ENCODE measurements around the gene DNAJC30.
"Not testable (repeated sequence)": the region's sequence is repeated elsewhere in the genome, so short reads cannot be mapped to it uniquely, and the experiment has no call there.

The DNAJC30 gene

DNA sequence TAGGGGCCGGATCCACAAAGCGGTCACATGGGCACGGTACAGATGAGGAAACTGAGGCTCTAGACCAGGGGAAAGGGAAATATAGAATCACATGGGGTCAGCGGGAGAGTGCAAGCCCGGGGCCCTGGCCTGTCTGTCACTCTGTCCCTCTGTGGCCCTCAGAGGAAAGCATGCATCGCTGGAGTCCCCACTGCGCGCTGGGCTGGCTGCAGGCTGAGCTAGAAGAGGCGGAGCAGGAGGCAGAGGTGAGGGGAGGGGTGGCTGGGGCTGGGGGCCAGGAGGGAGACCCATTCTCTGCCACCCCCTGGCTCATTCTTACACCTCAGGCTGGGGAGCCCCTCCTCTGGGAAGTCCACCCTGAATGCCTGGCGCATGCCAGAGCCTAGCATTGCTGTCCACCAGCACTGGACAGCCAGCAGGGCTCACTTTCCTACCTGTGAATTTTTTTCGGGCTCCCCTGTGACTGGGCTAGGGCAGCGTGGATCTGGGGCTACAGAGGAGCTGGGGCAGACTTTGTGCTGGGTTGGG lies 13.3 kb downstream of the DNAJC30 start:
- no peak overlapping the region for H3K4me3 ChIP-seq (ENCODE audit: low read length)
- TF ChIP-seq, protein P1, sequence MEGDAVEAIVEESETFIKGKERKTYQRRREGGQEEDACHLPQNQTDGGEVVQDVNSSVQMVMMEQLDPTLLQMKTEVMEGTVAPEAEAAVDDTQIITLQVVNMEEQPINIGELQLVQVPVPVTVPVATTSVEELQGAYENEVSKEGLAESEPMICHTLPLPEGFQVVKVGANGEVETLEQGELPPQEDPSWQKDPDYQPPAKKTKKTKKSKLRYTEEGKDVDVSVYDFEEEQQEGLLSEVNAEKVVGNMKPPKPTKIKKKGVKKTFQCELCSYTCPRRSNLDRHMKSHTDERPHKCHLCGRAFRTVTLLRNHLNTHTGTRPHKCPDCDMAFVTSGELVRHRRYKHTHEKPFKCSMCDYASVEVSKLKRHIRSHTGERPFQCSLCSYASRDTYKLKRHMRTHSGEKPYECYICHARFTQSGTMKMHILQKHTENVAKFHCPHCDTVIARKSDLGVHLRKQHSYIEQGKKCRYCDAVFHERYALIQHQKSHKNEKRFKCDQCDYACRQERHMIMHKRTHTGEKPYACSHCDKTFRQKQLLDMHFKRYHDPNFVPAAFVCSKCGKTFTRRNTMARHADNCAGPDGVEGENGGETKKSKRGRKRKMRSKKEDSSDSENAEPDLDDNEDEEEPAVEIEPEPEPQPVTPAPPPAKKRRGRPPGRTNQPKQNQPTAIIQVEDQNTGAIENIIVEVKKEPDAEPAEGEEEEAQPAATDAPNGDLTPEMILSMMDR (conservative IDR thresholded peaks at IDR 0.05; ENCODE audit: low read depth, low read length): no peak
- DNase-seq (ENCODE audit: low read depth): no peak

DNA sequence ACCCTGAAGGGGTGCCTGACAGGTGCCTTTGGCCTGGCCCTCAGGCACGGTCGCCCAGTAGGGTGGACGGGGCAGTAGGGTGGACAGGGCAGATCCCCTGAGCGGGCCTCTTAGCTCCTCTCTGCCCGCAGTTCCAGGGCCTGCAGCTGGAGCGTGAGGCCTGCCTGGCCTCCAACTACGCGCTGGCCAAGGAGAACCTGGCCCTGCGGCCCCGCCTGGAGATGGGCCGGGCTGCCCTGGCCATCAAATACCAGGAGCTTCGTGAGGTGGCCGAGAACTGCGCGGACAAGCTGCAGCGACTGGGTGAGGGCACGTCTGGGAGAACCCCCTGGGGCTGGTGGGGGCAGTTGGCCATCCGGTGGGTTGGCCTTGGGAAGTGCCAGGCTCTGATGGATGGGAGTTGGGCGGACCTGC lies 14.0 kb downstream of the DNAJC30 start:
- no peak overlapping the region for H3K4me3 ChIP-seq (ENCODE audit: low read length)
- TF ChIP-seq, protein P1 (conservative IDR thresholded peaks at IDR 0.05; ENCODE audit: low read depth, low read length): no peak
- no peak for DNase-seq (ENCODE audit: low read depth)

DNA sequence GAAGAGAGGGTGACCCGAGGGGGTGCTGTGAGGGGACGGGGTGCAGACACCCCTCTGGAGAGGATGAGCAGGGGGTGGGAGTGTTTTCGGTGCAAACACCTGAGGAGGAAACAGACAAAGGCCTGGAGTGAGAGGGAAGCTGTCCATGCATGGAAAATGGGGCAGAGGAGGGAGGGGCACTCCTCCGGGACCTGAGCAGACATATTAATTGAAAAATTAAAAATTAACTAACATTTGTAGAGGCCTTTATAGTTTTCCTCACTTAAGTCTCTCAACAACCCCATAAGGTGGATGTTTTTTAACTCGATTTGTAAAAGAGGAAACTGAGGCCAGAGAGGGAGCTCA lies 14.4 kb downstream of the DNAJC30 start:
- TF ChIP-seq, protein P1 (conservative IDR thresholded peaks at IDR 0.05; ENCODE audit: low read depth, low read length): no peak
- no peak for DNase-seq (ENCODE audit: low read depth)
- peak overlapping the region; percentile 64 for H3K4me3 ChIP-seq (ENCODE audit: low read length)

DNA sequence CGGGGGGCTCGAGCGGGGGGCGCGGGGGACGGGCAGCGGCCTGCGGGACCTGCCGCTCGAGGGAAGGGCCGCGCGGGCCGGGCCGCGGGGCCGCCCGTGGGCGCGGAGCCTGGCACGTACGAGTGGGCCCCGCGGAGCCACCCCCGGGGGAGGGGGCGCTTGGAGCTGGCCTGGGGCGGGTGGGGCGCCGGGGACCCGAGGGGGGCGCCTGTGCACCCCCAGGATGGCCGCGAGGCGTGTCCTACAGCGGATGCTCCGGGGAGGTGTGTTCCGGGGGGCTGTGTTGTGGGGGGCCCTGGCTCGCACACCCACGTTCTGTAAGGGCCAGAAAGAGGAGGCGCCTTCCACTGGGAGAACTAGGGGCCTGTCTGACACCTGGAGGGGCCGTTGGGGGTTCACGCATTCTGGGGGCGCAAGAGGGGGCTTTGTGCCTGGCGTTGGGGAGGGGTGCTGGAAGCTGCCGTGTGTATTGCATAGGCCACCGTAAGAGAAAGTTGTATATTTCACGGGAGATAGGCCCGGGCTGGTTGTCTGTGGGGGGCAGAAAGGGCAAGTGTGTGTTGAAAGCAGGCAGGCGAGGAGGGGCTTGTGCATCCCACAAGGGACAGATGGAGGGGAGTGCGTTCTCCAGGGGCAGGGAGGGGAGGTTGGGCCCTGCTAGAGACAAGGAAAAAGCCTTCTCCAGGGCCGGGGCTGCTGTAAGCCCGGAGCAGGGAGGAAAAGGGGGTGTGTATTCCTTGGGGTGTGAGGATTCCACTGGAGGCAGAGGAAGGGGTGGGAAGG lies 15.0 kb downstream of the DNAJC30 start:
- H3K4me3 ChIP-seq (ENCODE audit: low read length): peak overlapping the region; percentile 64
- TF ChIP-seq, protein P1 (conservative IDR thresholded peaks at IDR 0.05; ENCODE audit: low read depth, low read length): no peak
- DNase-seq (ENCODE audit: low read depth): no peak

DNA sequence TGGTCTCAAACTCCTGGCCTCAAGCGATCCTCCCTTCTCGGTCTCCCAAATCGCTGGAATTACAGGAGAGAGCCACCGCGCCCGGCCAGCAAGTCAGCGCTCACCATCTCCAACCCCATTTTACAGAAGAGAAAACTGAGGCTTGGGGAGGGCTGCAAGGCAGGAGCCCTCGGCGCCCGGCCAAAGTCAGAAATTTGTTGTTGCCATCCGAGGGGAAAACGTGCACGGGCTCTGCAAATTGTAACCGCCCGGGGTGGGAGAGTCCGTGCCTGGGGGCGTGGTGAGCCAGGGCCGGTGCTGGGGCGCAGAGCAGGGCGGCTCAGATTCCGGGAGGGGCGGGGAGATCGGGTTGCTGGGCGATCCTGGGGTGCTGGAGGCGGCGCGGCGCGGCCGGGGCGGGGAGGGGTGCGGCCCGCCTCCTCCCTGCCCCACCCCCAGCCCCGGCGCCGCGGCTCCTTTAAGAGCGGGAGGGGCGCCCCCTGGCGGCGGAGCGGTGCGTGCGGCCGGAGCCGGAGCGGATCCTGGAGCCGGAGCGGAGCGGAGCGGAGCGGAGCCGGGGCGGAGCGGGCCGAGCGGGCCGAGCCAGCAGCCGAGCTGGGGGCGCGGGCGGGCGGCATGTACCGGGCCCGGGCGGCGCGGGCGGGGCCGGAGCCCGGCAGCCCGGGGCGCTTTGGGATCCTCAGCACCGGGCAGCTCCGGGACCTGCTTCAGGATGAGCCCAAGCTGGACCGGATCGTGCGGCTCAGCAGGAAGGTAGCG lies 15.7 kb downstream of the DNAJC30 start, which contains the start of gene VPS37D:
Gene VPS37D, plus strand, starts transcription at position 488 of the 759 bp plus-strand sequence. Its CDS starts 128 bp downstream, at position 616.
- peak; percentile 29 for DNase-seq (ENCODE audit: low read depth)
- H3K4me3 ChIP-seq (ENCODE audit: low read length): peak within 1 kb of the TSS; percentile 64
- TF ChIP-seq, protein P1 (conservative IDR thresholded peaks at IDR 0.05; ENCODE audit: low read depth, low read length): peak; percentile 58

DNA sequence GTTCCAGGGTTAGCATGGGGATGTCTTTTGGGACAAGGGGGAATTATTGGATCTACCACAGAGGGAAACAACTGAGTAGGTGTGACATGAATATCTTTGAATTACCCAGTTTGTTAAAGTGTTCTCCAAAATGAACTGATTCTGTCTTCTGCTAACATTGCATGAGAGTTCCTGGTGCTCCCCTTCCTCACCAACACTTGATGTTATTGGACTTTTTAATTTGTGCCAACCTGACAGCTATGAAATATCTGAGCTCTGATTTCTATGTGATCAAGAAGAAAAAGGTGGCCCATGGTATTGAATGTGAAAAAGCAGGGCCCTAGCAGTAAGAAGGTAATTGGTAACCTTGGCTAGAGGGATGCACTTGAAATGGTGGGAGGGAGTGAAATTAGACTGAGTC lies 20.2 kb downstream of the DNAJC30 start:
- H3K4me3 ChIP-seq (ENCODE audit: low read length): no peak overlapping the region
- TF ChIP-seq, protein P1 (conservative IDR thresholded peaks at IDR 0.05; ENCODE audit: low read depth, low read length): no peak
- DNase-seq (ENCODE audit: low read depth): no peak

DNA sequence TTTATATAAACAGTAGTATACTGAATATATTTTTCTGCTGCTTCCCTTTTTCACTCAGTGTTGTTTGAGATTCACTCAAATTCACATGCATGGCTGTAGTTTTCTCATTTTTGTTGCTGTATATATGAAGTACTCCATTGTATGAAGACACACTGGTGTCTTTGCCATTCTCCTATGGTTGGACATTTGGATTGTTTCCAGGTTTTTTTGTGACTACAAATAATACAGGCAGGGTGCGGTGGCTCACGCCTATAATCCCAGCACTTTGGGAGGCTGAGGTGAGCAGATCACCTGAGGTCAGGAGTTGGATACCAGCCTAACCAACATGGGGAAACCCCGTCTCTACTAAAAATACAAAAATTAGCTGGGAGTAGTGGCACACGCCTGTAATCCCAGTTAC lies 22.7 kb downstream of the DNAJC30 start:
- not testable (repeated sequence) for DNase-seq (ENCODE audit: low read depth); H3K4me3 ChIP-seq (ENCODE audit: low read length)
